HepG2 (cell line): ENCODE data around the gene NUBP2. TPM values are rescaled to one million over a fixed set of nuclear protein-coding genes. Genes with fewer than 3 reads are reported as not detected.

Source experiments
- ARID2 ChIP-seq: sonication (generic); formaldehyde crosslinking; IDR thresholded peaks from 2 replicates; pipeline ENCODE4 v1.8.1; 2022; ENCODE audit warnings: mild to moderate bottlenecking, missing genetic modification reagents, borderline replicate concordance
- CCDC6 ChIP-seq: sonication (generic); formaldehyde crosslinking; IDR thresholded peaks from 2 replicates; pipeline ENCODE4 v1.8.1; 2022; ENCODE audit warnings: mild to moderate bottlenecking, missing genetic modification reagents, moderate library complexity
- ETV6 ChIP-seq: sonication (generic); formaldehyde crosslinking; conservative IDR thresholded peaks from 2 replicates; pipeline ENCODE4 v1.4.0; 2020; ENCODE audit warnings: missing genetic modification reagents
- EZH2 ChIP-seq: conservative IDR thresholded peaks from 2 replicates; pipeline ENCODE4 v1.6.1; 2012; ENCODE audit warnings: mild to moderate bottlenecking, low read depth, low read length, moderate library complexity
- GTF3A ChIP-seq: sonication (generic); formaldehyde crosslinking; conservative IDR thresholded peaks from 2 replicates; pipeline ENCODE4 v1.4.0; 2020; ENCODE audit warnings: mild to moderate bottlenecking, missing genetic modification reagents
- HOXA9 ChIP-seq: sonication (generic); formaldehyde crosslinking; IDR thresholded peaks from 2 replicates; pipeline ENCODE4 v1.8.1; 2022; ENCODE audit warnings: missing genetic modification reagents, mild to moderate bottlenecking, moderate library complexity, borderline replicate concordance
- JUND ChIP-seq: sonication (generic); formaldehyde crosslinking; IDR thresholded peaks from 2 replicates; pipeline ENCODE4 v1.8.0; 2022; ENCODE audit warnings: mild to moderate bottlenecking, missing genetic modification reagents
- MAFF ChIP-seq: IDR thresholded peaks from 2 replicates; pipeline ENCODE4 v1.6.1; 2011; ENCODE audit warnings: low read depth, low read length, improper control_type of control experiment
- MBD4 ChIP-seq: IDR thresholded peaks from 2 replicates; pipeline ENCODE4 v1.6.1; 2012; ENCODE audit warnings: low read length, inconsistent platforms, borderline replicate concordance
- NFE2L1 ChIP-seq: sonication (generic); formaldehyde crosslinking; IDR thresholded peaks from 2 replicates; pipeline ENCODE4 v1.4.0; 2020; ENCODE audit warnings: missing genetic modification reagents, mild to moderate bottlenecking, borderline replicate concordance
- RERE ChIP-seq: IDR thresholded peaks from 2 replicates; pipeline ENCODE4 v1.6.1; 2016; ENCODE audit warnings: low read depth, missing genetic modification reagents, missing compliant biosample characterization
- YEATS4 ChIP-seq: sonication (generic); formaldehyde crosslinking; IDR thresholded peaks from 2 replicates; pipeline ENCODE4 v1.4.0; 2020; ENCODE audit warnings: missing genetic modification reagents, borderline replicate concordance
- ZBTB39 ChIP-seq: sonication (generic); formaldehyde crosslinking; IDR thresholded peaks from 2 replicates; pipeline ENCODE4 v1.5.0; 2020; ENCODE audit warnings: missing genetic modification reagents
- ZBTB7A ChIP-seq: sonication (generic); formaldehyde crosslinking; IDR thresholded peaks from 2 replicates; pipeline ENCODE4 v1.8.0; 2022; ENCODE audit warnings: mild to moderate bottlenecking, missing genetic modification reagents
- ZNF235 ChIP-seq: sonication (generic); formaldehyde crosslinking; IDR thresholded peaks from 2 replicates; pipeline ENCODE4 v1.8.1; 2023; ENCODE audit warnings: mild to moderate bottlenecking, missing genetic modification reagents, borderline replicate concordance
- ZNF263 ChIP-seq: sonication (generic); formaldehyde crosslinking; IDR thresholded peaks from 2 replicates; pipeline ENCODE4 v1.4.0; 2020; ENCODE audit warnings: missing genetic modification reagents
- ZNF451 ChIP-seq: sonication (generic); formaldehyde crosslinking; IDR thresholded peaks from 2 replicates; pipeline ENCODE4 v1.5.0; 2020; ENCODE audit warnings: mild to moderate bottlenecking, missing genetic modification reagents
- ZNF563 ChIP-seq: sonication (generic); formaldehyde crosslinking; IDR thresholded peaks from 2 replicates; pipeline ENCODE4 v1.8.0; 2022; ENCODE audit warnings: mild to moderate bottlenecking, moderate library complexity, missing genetic modification reagents
- ZNF878 ChIP-seq: sonication (generic); formaldehyde crosslinking; IDR thresholded peaks from 2 replicates; pipeline ENCODE4 v1.8.1; 2023; ENCODE audit warnings: mild to moderate bottlenecking, missing genetic modification reagents, moderate library complexity
- ZSCAN12 ChIP-seq: sonication (generic); formaldehyde crosslinking; IDR thresholded peaks from 2 replicates; pipeline ENCODE4 v1.9.0; 2021; ENCODE audit warnings: mild to moderate bottlenecking, missing genetic modification reagents
- ZSCAN9 ChIP-seq: IDR thresholded peaks from 2 replicates; pipeline ENCODE4 v1.6.1; 2016; ENCODE audit warnings: borderline replicate concordance
- polyA plus RNA-seq, 8 experiments: library from polyadenylated mRNA; depleted of rRNA in 3 of 8; stranded (reverse) in 7 of 8; unstranded in 1 of 8; fragments of >200 nt; fragmentation: Illumina TruSeq in 4 of 8; extraction: Trizol in 4 of 8; gene quantifications; 2 replicates each; pipeline versions ENCODE4 v1.2.1 to v1.2.3, GENCODE V29; 2011 to 2016; ENCODE audit warnings: low read depth in 4 of 8, missing spikeins in 1 of 8, mixed read lengths in 1 of 8; ENCODE audit not compliant: insufficient read depth in 1 of 8
- total RNA-seq, 5 experiments: library from RNA; depleted of rRNA; stranded (reverse); fragments of >200 nt; fragmentation: Illumina TruSeq; extraction: Trizol; gene quantifications; 2 replicates each; pipeline ENCODE4 v1.2.3, GENCODE V29; 2016; ENCODE audit warnings: low read depth in 1 of 5

The NUBP2 gene
- total and polyA plus RNA-seq, 2 of the 13 experiments (the other 11 are each of a cell fraction or from before 2014, with no cell fraction given) = 25.7 to 61.5 TPM

- TF ChIP-seq MBD4 (no peak), ZSCAN9 (CRISPR knock-in tag) (no peak), ZBTB39 (CRISPR knock-in tag) (no peak), ARID2 (CRISPR knock-in tag) (no peak), ZNF878 (CRISPR knock-in tag) (no peak), ZNF451 (no peak), MAFF (no peak), HOXA9 (CRISPR knock-in tag) (no peak), RERE (CRISPR knock-in tag) (no peak), GTF3A (CRISPR knock-in tag) (no peak), ZNF235 (CRISPR knock-in tag) (no peak), ZNF263 (CRISPR knock-in tag) (no peak), ETV6 (CRISPR knock-in tag) (no peak), EZH2 (no peak), NFE2L1 (CRISPR knock-in tag) (no peak), ZNF563 (peak; percentile 64; the same call in 1 of the 2 replicates), ZBTB7A (CRISPR knock-in tag) (no peak), ZSCAN12 (CRISPR knock-in tag) (no peak), JUND (CRISPR knock-in tag) (no peak), CCDC6 (CRISPR knock-in tag) (no peak), YEATS4 (CRISPR knock-in tag) (no peak; the same call in 1 of the 2 replicates)
Measured at GRCh38 chr16:1782408-1783264, at the start of gene NUBP2, which contains the start of gene SPSB3 (continued).
